AG09319 (cell line): ENCODE results near the gene RPL22.

ENCODE experiments used
- DNase-seq: peaks from one replicate; pipeline ENCODE4 v3.0.0-alpha.2; 2010; ENCODE audit warnings: low read depth; ENCODE audit errors: extremely low read depth
- TF ChIP-seq, protein P1 (sequence below): IDR thresholded peaks from 2 replicates; pipeline ENCODE4 v1.5.1; 2011; ENCODE audit warnings: low read depth, mild to moderate bottlenecking, inconsistent platforms, low read length, moderate library complexity

RPL22 gene

DNA sequence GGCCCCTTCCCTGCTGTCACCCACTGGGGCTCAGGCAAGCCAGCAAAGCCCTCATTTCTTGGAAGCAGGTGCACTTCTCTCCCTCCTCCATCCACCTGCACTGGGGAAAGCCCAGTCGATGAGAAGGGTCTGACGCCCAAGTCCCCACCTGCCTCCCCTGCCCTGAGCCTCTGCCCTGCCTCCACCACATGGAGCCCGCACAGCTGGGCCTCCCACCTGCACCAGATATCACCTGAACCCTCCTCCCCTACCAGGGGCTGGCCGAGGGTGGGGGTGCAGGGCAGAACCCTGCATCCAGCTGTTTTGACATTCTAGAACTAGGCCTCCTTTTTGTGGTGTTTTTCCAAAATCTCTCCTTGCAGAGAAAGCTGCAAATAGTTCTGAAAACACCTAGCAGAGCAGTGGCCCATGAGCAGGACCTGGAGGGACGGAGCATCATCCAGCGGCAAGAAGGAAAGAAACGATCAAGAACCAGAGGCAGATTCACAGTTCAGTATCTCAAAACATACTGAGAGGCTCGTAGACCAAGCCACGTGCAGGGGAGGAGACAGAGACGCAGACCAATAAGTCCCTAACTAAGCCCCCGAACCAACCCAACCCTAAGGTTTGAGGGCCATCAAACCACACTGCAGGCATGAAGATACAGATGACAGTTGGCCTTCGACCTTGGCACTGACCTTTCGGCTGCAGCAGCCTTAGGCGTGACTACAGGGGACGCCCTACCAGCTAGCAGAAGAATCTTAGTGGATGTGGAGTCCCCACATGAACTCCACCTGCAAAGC, 36.0 kb downstream of the RPL22 start:
- TF ChIP-seq, protein P1, sequence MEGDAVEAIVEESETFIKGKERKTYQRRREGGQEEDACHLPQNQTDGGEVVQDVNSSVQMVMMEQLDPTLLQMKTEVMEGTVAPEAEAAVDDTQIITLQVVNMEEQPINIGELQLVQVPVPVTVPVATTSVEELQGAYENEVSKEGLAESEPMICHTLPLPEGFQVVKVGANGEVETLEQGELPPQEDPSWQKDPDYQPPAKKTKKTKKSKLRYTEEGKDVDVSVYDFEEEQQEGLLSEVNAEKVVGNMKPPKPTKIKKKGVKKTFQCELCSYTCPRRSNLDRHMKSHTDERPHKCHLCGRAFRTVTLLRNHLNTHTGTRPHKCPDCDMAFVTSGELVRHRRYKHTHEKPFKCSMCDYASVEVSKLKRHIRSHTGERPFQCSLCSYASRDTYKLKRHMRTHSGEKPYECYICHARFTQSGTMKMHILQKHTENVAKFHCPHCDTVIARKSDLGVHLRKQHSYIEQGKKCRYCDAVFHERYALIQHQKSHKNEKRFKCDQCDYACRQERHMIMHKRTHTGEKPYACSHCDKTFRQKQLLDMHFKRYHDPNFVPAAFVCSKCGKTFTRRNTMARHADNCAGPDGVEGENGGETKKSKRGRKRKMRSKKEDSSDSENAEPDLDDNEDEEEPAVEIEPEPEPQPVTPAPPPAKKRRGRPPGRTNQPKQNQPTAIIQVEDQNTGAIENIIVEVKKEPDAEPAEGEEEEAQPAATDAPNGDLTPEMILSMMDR, result no peak
- no peak for DNase-seq

DNA sequence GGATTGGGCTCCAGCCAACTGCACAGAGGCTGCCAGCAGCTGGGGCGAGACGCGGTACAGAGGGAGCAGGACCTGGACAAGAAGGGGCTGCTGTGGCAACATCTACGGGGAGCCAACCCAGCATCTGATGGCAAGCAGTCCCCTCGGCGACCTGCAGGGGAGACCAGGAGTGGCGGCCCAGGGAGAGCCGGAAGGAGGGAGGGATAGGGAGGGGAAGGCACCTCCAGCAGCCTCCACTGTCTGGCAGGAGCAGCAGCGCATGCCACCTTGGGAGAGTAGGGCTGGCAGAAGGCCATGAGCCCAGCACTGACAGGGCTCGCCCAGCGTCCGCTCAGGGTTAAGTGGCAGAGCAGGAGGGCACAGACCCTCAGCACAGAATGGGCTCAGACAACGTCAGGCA, 36.6 kb downstream of the RPL22 start:
- TF ChIP-seq, protein P1, result no peak
- no peak for DNase-seq

DNA sequence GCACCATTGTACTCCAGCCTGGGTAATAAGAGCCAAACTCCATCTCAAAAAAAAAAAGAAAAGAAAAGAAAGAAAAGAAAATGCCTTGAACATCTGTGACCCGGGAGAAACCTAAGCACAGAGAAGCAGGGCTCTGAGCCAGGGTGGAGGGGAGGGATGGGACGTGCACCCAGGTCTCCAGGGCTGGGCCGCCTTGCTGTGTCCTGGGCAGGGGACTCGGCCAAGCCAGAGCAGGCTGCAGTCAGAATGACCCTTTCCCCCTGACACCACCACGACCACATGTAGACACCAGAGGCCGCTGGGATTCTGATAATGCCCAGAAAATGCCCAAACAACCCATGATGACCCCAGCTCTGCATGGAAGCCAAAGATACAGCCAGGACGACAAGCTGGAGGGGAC, 37.1 kb downstream of the RPL22 start:
- no peak for DNase-seq
- TF ChIP-seq, protein P1, result no peak

DNA sequence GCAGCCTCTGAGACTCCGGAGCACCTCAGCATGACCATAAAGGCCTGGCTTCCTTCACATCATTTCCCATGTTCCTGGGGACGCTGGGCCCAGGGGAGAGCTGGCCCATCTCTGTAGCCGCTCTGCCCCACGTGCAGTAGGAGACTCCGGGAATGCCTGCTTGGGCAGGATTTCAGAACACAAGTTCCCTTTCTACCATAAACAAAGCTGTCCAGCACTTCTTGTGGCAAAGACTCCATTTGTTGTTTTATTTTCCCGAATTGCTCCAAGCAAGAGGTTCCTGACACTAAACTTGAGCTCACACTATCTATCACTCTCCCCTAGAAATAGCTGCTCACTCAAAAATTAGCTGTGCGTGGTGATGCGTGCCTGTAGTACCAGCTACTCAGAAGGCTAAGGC, 41.2 kb downstream of the RPL22 start:
- DNase-seq, result no peak
- TF ChIP-seq, protein P1, result no peak

DNA sequence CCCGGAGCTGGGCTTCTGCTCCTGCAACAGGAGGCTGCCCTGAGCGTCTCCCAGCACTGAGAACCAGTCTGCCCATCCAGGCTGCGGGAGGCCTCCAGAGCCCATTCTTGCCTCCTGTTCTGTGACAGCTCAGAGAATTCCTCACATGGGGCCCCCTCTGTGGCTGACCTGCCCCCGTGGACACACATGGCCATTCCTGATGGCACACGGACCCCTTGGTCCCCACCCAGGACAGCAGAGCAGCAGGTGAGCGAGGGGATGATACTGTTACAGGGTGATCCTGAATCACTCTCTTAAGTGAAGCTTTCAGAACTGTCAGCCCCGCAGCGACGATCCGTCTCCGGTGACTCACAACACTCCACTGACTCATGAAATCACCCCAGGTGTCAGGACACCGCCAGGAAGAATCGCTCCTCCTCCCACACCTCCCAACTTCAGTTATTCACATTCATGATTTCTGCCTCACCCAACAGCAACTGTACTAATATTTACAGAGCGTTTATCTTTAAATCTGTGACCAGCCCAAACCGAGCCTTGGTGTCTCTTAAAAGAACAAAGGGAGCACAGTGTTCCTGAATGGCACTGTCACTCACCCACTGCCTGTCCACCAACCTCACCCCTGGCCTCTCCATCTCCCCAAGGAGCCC, 41.7 kb downstream of the RPL22 start:
- TF ChIP-seq, protein P1, result no peak

DNA sequence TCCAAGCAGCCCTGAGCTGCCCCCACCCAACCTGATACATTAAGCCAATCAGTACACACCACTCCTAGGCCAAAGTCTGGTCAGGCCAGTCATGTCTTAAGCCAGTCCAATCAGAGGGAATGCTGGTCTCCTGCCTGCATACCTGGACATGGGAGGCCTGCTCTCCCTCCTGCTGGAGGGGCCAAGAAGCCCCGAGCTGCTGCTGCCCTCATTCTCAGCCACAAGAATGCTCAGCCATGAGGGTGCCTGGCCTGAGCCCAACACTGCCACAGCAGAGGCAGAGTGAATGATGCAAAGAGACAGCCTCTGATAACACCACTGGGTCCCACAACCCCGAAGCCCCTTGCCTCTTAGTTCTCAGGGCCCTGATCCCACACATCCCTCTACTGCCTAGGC, 42.3 kb downstream of the RPL22 start:
- TF ChIP-seq, protein P1, result no peak
- no peak for DNase-seq

More for the DNA sequence above, 41.7 kb downstream of the RPL22 start:
- no peak for DNase-seq

DNA sequence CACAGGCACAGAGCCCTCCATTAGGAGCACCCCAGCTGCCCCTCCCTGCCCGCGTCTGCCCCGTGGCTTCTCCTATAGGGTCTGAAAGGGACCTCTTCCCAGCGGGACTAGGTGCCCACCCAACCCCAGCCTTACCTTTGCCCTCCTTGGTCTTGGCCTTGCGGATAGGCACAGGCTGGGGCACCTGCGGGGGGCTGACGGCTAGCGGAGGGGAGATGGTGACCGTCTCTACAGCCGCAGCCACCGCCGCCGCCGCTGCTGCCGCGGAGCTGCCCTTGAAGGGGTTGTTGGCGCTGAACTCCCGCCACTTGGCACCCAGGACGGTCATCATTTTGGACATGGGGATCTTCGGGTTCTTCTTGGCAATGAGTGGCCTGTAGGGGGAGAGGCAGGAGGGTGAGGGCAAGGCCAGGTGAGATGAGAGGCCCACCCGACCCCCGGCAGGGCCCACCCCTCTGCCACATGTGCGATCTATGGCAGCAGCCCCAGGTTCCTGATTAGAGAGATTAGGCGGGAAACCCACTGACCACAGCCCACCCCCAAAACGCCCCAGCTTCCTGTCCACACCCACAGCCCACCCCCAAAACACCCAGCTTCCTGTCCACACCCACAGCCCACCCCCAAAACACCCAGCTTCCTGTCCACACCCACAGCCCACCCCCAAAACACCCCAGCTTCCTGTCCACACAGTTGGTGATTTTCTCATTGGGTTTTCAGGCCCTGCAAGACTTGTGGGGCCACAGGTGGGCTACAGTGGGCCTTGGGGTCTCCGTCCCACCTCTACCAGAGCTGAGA, 44.7 kb downstream of the RPL22 start:
- no peak for DNase-seq
- TF ChIP-seq, protein P1, result no peak
